Neural cell (in vitro differentiated cells): ENCODE data around the gene WDR37.

Source experiments
- EP300 ChIP-seq: fragments of 450-650 bp; conservative IDR thresholded peaks from 2 replicates; pipeline ENCODE4 v1.6.1; 2014; ENCODE audit warnings: antibody characterized with exemption, mild to moderate bottlenecking, moderate library complexity; ENCODE audit not compliant: poor library complexity, severe bottlenecking
- EZH2 ChIP-seq: fragments of 200-600, 300-800 bp; shearing (Covaris generic), sonication (generic); IDR thresholded peaks from 2 replicates; pipeline ENCODE4 v1.6.1; 2014; ENCODE audit warnings: antibody characterized with exemption, low read length, borderline replicate concordance, mild to moderate bottlenecking; ENCODE audit not compliant: insufficient read depth, poor library complexity, severe bottlenecking
- MXI1 ChIP-seq: fragments of 450-650 bp; conservative IDR thresholded peaks from 2 replicates; pipeline ENCODE4 v1.6.1; 2014; ENCODE audit warnings: antibody characterized with exemption, mild to moderate bottlenecking; ENCODE audit not compliant: poor library complexity, severe bottlenecking
- POLR2AphosphoS5 ChIP-seq: IDR thresholded peaks from 2 replicates; pipeline ENCODE4 v1.6.1; 2012
- RAD21 ChIP-seq: fragments of 450-650 bp; conservative IDR thresholded peaks from 2 replicates; pipeline ENCODE4 v1.6.1; 2014; ENCODE audit warnings: antibody characterized with exemption, mild to moderate bottlenecking, moderate library complexity
- SMC3 ChIP-seq: fragments of 450-650 bp; conservative IDR thresholded peaks from 2 replicates; pipeline ENCODE4 v1.6.1; 2014; ENCODE audit warnings: antibody characterized with exemption, mild to moderate bottlenecking, moderate library complexity; ENCODE audit not compliant: poor library complexity
- TAF1 ChIP-seq: IDR thresholded peaks from 2 replicates; pipeline ENCODE4 v1.6.1; 2012; ENCODE audit warnings: low read depth
- TF ChIP-seq, protein P1 (sequence below): fragments of 450-650 bp; IDR thresholded peaks from 2 replicates; pipeline ENCODE4 v1.5.1; 2014; ENCODE audit warnings: antibody characterized with exemption, mild to moderate bottlenecking, moderate library complexity; ENCODE audit not compliant: poor library complexity, severe bottlenecking
- TF ChIP-seq, protein P2 (sequence below): IDR thresholded peaks from 2 replicates; pipeline ENCODE4 v1.6.1; 2012; ENCODE audit warnings: borderline replicate concordance

- TF ChIP-seq, protein P1, sequence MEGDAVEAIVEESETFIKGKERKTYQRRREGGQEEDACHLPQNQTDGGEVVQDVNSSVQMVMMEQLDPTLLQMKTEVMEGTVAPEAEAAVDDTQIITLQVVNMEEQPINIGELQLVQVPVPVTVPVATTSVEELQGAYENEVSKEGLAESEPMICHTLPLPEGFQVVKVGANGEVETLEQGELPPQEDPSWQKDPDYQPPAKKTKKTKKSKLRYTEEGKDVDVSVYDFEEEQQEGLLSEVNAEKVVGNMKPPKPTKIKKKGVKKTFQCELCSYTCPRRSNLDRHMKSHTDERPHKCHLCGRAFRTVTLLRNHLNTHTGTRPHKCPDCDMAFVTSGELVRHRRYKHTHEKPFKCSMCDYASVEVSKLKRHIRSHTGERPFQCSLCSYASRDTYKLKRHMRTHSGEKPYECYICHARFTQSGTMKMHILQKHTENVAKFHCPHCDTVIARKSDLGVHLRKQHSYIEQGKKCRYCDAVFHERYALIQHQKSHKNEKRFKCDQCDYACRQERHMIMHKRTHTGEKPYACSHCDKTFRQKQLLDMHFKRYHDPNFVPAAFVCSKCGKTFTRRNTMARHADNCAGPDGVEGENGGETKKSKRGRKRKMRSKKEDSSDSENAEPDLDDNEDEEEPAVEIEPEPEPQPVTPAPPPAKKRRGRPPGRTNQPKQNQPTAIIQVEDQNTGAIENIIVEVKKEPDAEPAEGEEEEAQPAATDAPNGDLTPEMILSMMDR, result no peak
- TF ChIP-seq EP300 (no peak), RAD21 (no peak), MXI1 (no peak), POLR2AphosphoS5 (no peak), TAF1 (no peak), EZH2 (no peak), SMC3 (no peak)
- TF ChIP-seq, protein P2, sequence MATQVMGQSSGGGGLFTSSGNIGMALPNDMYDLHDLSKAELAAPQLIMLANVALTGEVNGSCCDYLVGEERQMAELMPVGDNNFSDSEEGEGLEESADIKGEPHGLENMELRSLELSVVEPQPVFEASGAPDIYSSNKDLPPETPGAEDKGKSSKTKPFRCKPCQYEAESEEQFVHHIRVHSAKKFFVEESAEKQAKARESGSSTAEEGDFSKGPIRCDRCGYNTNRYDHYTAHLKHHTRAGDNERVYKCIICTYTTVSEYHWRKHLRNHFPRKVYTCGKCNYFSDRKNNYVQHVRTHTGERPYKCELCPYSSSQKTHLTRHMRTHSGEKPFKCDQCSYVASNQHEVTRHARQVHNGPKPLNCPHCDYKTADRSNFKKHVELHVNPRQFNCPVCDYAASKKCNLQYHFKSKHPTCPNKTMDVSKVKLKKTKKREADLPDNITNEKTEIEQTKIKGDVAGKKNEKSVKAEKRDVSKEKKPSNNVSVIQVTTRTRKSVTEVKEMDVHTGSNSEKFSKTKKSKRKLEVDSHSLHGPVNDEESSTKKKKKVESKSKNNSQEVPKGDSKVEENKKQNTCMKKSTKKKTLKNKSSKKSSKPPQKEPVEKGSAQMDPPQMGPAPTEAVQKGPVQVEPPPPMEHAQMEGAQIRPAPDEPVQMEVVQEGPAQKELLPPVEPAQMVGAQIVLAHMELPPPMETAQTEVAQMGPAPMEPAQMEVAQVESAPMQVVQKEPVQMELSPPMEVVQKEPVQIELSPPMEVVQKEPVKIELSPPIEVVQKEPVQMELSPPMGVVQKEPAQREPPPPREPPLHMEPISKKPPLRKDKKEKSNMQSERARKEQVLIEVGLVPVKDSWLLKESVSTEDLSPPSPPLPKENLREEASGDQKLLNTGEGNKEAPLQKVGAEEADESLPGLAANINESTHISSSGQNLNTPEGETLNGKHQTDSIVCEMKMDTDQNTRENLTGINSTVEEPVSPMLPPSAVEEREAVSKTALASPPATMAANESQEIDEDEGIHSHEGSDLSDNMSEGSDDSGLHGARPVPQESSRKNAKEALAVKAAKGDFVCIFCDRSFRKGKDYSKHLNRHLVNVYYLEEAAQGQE, result no peak
These were observed 94.4 kb downstream of the WDR37 start for GRCh38 chr10:1150638-1150955.
